Measurements from ENCODE around the gene ANAPC2.

ANAPC2 gene

GRCh38 chr9:137220317-137221094 is 32.1 kb upstream of the ANAPC2 start:
- peaks cover 31 to 35% of the 10 kb centered on the region in 2 donors for H3K4me1 ChIP-seq (ENCODE audit: control insufficient read depth in 2 of 2, insufficient read depth in 2 of 2, low read length in 2 of 2)

GRCh38 chr9:137219757-137220316 is 31.5 kb upstream of the ANAPC2 start:
- H3K4me1 ChIP-seq (ENCODE audit: control insufficient read depth in 2 of 2, insufficient read depth in 2 of 2, low read length in 2 of 2): peaks cover 31 to 35% of the 10 kb centered on the region in 2 donors
- no peak overlapping the region for H3K4me3 ChIP-seq (ENCODE audit: low read length in 2 of 2)
- no peak overlapping the region for H3K27ac ChIP-seq (ENCODE audit: low read depth in 2 of 2, low read length in 2 of 2)
- no peak overlapping the region for H3K9ac ChIP-seq (ENCODE audit: low read depth in 1 of 2, low read length in 2 of 2)
- H3K27me3 ChIP-seq (ENCODE audit: control insufficient read depth in 2 of 2, insufficient read depth in 2 of 2, low read length in 2 of 2): no peaks in the 10 kb centered on the region
- no peaks in the 10 kb centered on the region for H3K36me3 ChIP-seq (ENCODE audit: control insufficient read depth in 2 of 2, insufficient read depth in 2 of 2, low read length in 2 of 2)
- no peaks in the 10 kb centered on the region for H3K9me3 ChIP-seq (ENCODE audit: control insufficient read depth in 2 of 2, low read length in 2 of 2)

More at GRCh38 chr9:137220317-137221094, 32.1 kb upstream of the ANAPC2 start:
- Histone ChIP-seq H3K4me3 (ENCODE audit: low read length in 2 of 2) (no peak overlapping the region), H3K27ac (ENCODE audit: low read depth in 2 of 2, low read length in 2 of 2) (no peak overlapping the region), H3K9me3 (ENCODE audit: control insufficient read depth in 2 of 2, low read length in 2 of 2) (no peaks in the 10 kb centered on the region), H3K36me3 (ENCODE audit: control insufficient read depth in 2 of 2, insufficient read depth in 2 of 2, low read length in 2 of 2) (no peaks in the 10 kb centered on the region), H3K27me3 (ENCODE audit: control insufficient read depth in 2 of 2, insufficient read depth in 2 of 2, low read length in 2 of 2) (no peaks in the 10 kb centered on the region), H3K9ac (ENCODE audit: low read depth in 1 of 2, low read length in 2 of 2) (no peak overlapping the region)

DNA sequence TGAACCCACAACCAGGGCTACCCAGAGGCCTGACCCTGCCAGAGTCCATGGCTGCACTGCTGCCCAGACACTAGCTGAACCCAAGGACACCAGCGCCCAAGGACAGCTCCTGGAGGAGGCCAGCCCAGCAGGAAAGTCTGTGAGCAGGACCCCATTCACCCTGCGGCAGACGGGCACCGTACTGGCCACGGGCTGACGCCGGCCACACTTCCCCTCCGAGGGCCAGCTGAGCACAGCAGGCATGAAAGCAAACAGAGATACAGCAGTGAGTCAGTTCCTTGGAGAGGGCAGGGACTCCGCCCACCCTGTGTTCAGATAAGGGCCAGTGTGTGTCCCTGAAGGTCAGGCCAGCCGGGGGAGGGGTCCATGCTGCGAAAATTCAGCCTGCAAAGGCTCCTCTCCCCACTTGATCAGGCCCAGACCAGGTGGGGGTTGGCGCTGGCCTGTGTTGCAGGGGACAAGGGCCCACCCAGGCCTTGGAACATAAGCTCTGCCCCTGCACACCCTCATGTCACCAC is 30.5 kb upstream of the ANAPC2 start:
- H3K9ac ChIP-seq (ENCODE audit: low read depth in 1 of 2, low read length in 2 of 2): peak overlapping the region in 1 of 2 donors; percentile 87

GRCh38 chr9:137218212-137218753 is 29.9 kb upstream of the ANAPC2 start:
- Histone ChIP-seq H3K27me3 (ENCODE audit: control insufficient read depth in 2 of 2, insufficient read depth in 2 of 2, low read length in 2 of 2) (no peaks in the 10 kb centered on the region), H3K9me3 (ENCODE audit: control insufficient read depth in 2 of 2, low read length in 2 of 2) (no peaks in the 10 kb centered on the region), H3K27ac (ENCODE audit: low read depth in 2 of 2, low read length in 2 of 2) (peak overlapping the region; percentile 91 to 93), H3K36me3 (ENCODE audit: control insufficient read depth in 2 of 2, insufficient read depth in 2 of 2, low read length in 2 of 2) (no peaks in the 10 kb centered on the region), H3K9ac (ENCODE audit: low read depth in 1 of 2, low read length in 2 of 2) (peak overlapping the region; percentile 72 to 87), H3K4me3 (ENCODE audit: low read length in 2 of 2) (peak overlapping the region; percentile 62 to 66), H3K4me1 (ENCODE audit: control insufficient read depth in 2 of 2, insufficient read depth in 2 of 2, low read length in 2 of 2) (peaks cover 27 to 29% of the 10 kb centered on the region in 2 donors)

More for the DNA sequence above, 30.5 kb upstream of the ANAPC2 start:
- H3K4me1 ChIP-seq (ENCODE audit: control insufficient read depth in 2 of 2, insufficient read depth in 2 of 2, low read length in 2 of 2): peaks cover 27 to 31% of the 10 kb centered on the region in 2 donors
- peak overlapping the region; percentile 91 to 93 for H3K27ac ChIP-seq (ENCODE audit: low read depth in 2 of 2, low read length in 2 of 2)
- H3K9me3 ChIP-seq (ENCODE audit: control insufficient read depth in 2 of 2, low read length in 2 of 2): no peaks in the 10 kb centered on the region
- H3K36me3 ChIP-seq (ENCODE audit: control insufficient read depth in 2 of 2, insufficient read depth in 2 of 2, low read length in 2 of 2): no peaks in the 10 kb centered on the region
- H3K4me3 ChIP-seq (ENCODE audit: low read length in 2 of 2): peak overlapping the region; percentile 62 to 66
- no peaks in the 10 kb centered on the region for H3K27me3 ChIP-seq (ENCODE audit: control insufficient read depth in 2 of 2, insufficient read depth in 2 of 2, low read length in 2 of 2)

DNA sequence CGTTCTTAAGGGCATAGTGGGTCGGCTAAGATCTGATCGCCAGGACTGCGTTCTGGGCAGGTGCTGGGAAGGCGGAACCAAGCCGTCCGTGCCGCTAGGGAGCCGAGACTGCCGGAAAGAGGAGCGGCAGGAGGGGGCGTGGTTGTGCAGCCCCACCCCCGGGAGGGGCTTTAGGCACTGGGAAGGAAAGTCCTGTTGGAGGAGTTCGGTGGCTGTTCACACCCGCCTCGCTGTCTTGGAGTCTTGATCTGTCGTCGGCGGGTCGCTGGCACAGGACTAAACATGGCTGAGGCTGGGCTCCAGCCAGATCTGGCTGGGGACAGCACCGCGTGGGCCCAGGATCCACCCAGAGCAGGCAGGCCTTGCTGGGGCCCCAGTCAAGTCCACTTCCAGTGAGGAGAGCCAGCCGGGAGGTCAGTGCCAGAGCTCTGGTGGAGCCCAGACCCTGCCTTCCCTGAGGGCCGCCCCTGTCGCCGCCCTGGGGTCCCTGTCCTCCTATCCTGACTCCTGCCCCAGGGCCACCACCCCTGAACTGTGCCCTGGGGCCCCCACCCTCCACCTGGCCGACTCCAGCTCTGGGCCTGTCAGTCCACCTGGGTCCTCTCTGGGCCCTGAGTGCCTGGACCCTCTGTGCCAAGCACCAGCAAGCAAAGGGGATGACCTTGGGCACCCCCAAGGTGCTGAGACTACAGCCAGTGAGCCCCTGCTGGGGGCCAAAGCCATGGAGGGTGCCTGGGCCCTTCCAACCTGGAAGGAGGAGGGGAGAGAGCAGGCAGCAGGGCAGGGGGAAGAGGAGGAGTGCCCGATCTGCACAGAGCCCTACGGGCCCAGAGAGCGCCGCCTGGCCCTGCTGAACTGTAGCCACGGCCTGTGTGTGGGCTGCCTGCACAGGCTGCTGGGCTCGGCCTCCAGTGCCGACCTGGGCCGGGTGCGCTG is 29.2 kb upstream of the ANAPC2 start:
- Histone ChIP-seq H3K9ac (ENCODE audit: low read depth in 1 of 2, low read length in 2 of 2) (peak overlapping the region; percentile 72 to 87), H3K36me3 (ENCODE audit: control insufficient read depth in 2 of 2, insufficient read depth in 2 of 2, low read length in 2 of 2) (no peaks in the 10 kb centered on the region), H3K27ac (ENCODE audit: low read depth in 2 of 2, low read length in 2 of 2) (peak overlapping the region; percentile 91 to 93), H3K9me3 (ENCODE audit: control insufficient read depth in 2 of 2, low read length in 2 of 2) (no peaks in the 10 kb centered on the region), H3K27me3 (ENCODE audit: control insufficient read depth in 2 of 2, insufficient read depth in 2 of 2, low read length in 2 of 2) (no peaks in the 10 kb centered on the region), H3K4me1 (ENCODE audit: control insufficient read depth in 2 of 2, insufficient read depth in 2 of 2, low read length in 2 of 2) (peaks cover 21 to 23% of the 10 kb centered on the region in 2 donors), H3K4me3 (ENCODE audit: low read length in 2 of 2) (peak overlapping the region; percentile 62 to 66)

GRCh38 chr9:137216188-137216965 is 28.0 kb upstream of the ANAPC2 start:
- peak overlapping the region in 1 of 2 donors; percentile 41 for H3K9ac ChIP-seq (ENCODE audit: low read depth in 1 of 2, low read length in 2 of 2)

GRCh38 chr9:137215196-137215986 is 27.0 kb upstream of the ANAPC2 start:
- Histone ChIP-seq H3K27ac (ENCODE audit: low read depth in 2 of 2, low read length in 2 of 2) (no peak overlapping the region), H3K4me1 (ENCODE audit: control insufficient read depth in 2 of 2, insufficient read depth in 2 of 2, low read length in 2 of 2) (peaks cover 17 to 22% of the 10 kb centered on the region in 2 donors), H3K36me3 (ENCODE audit: control insufficient read depth in 2 of 2, insufficient read depth in 2 of 2, low read length in 2 of 2) (no peaks in the 10 kb centered on the region), H3K27me3 (ENCODE audit: control insufficient read depth in 2 of 2, insufficient read depth in 2 of 2, low read length in 2 of 2) (no peaks in the 10 kb centered on the region), H3K4me3 (ENCODE audit: low read length in 2 of 2) (no peak overlapping the region), H3K9ac (ENCODE audit: low read depth in 1 of 2, low read length in 2 of 2) (no peak overlapping the region), H3K9me3 (ENCODE audit: control insufficient read depth in 2 of 2, low read length in 2 of 2) (no peaks in the 10 kb centered on the region)

More at GRCh38 chr9:137216188-137216965, 28.0 kb upstream of the ANAPC2 start:
- no peaks in the 10 kb centered on the region for H3K36me3 ChIP-seq (ENCODE audit: control insufficient read depth in 2 of 2, insufficient read depth in 2 of 2, low read length in 2 of 2)
- H3K9me3 ChIP-seq (ENCODE audit: control insufficient read depth in 2 of 2, low read length in 2 of 2): no peaks in the 10 kb centered on the region
- no peaks in the 10 kb centered on the region for H3K27me3 ChIP-seq (ENCODE audit: control insufficient read depth in 2 of 2, insufficient read depth in 2 of 2, low read length in 2 of 2)
- no peak overlapping the region for H3K27ac ChIP-seq (ENCODE audit: low read depth in 2 of 2, low read length in 2 of 2)
- H3K4me1 ChIP-seq (ENCODE audit: control insufficient read depth in 2 of 2, insufficient read depth in 2 of 2, low read length in 2 of 2): peaks cover 18 to 22% of the 10 kb centered on the region in 2 donors
- no peak overlapping the region for H3K4me3 ChIP-seq (ENCODE audit: low read length in 2 of 2)

GRCh38 chr9:137214620-137215019 is 26.3 kb upstream of the ANAPC2 start:
- H3K4me1 ChIP-seq (ENCODE audit: control insufficient read depth in 2 of 2, insufficient read depth in 2 of 2, low read length in 2 of 2): peaks cover 17 to 22% of the 10 kb centered on the region in 2 donors
- H3K36me3 ChIP-seq (ENCODE audit: control insufficient read depth in 2 of 2, insufficient read depth in 2 of 2, low read length in 2 of 2): no peaks in the 10 kb centered on the region
- H3K9ac ChIP-seq (ENCODE audit: low read depth in 1 of 2, low read length in 2 of 2): no peak overlapping the region
- no peak overlapping the region for H3K4me3 ChIP-seq (ENCODE audit: low read length in 2 of 2)
- no peaks in the 10 kb centered on the region for H3K9me3 ChIP-seq (ENCODE audit: control insufficient read depth in 2 of 2, low read length in 2 of 2)
- H3K27ac ChIP-seq (ENCODE audit: low read depth in 2 of 2, low read length in 2 of 2): no peak overlapping the region
- H3K27me3 ChIP-seq (ENCODE audit: control insufficient read depth in 2 of 2, insufficient read depth in 2 of 2, low read length in 2 of 2): no peaks in the 10 kb centered on the region

Data from mucosa of rectum (tissue), 2 donors.